K562 (cell line): ENCODE results near the gene DAGLA. TPM values are rescaled to one million over a fixed set of nuclear protein-coding genes. Genes with fewer than 3 reads are reported as not detected.

ENCODE experiments used
- ATAC-seq: fragments of 200-7000 bp; cut with Tn5 transposase; 3 replicates; pipeline ENCODE4 v1.9.1; 2020; ENCODE audit warnings: moderate library complexity
- BruUV-seq: library from RNA; stranded (reverse); fragments of 400-500 nt; replicated peaks from 2 replicates; lab custom pipeline; 2021; lab: Mats Ljungman, UMichigan
- CTCF ChIA-PET: fragments of 300-600 bp; formaldehyde crosslinking; extraction: SDS; loops from one replicate; lab custom pipeline; 2021; ENCODE audit warnings: low intra/inter-chr PET ratio; lab: Yijun Ruan, JAX
- POLR2A ChIA-PET: fragments of 300-600, 350-650 bp; sonication (Branson Sonifier 250); formaldehyde crosslinking; extraction: SDS; loops from one replicate; lab custom pipeline; 2021; ENCODE audit warnings: antibody characterized with exemption, inconsistent platforms; lab: Yijun Ruan, JAX
- DNase-seq, 4 experiments: peaks; one replicate each; pipeline versions ENCODE4 v3.0.0 to v3.0.0-alpha.2; 2011 to 2018; ENCODE audit warnings: low spot score in 3 of 4, mixed read lengths in 3 of 4; ENCODE audit errors: extremely low read depth in 1 of 4
- FAIRE-seq: peaks from 2 replicates; lab custom pipeline; 2011; peaks lifted over from hg19 to GRCh38; lab: Jason Lieb, UNC
- H2AFZ ChIP-seq: 2 replicates; pipeline ENCODE4 v1.6.0; 2011; ENCODE audit warnings: low read depth, low read length, control low read depth, inconsistent platforms
- H3K27ac ChIP-seq: fragments of 200-600 bp; 3 replicates; pipeline ENCODE4 v1.8.0; 2011; ENCODE audit warnings: low read depth, mild to moderate bottlenecking, control low read depth, inconsistent platforms, low read length, moderate library complexity, mixed read lengths; ENCODE audit errors: extremely low read depth
- H3K27me3 ChIP-seq, 2 experiments: fragments of 300-600 bp in 1 of 2; 2 replicates in 1 of 2; 3 replicates in 1 of 2; pipeline versions ENCODE4 v1.6.0 to v1.8.0; 2011; ENCODE audit warnings: inconsistent platforms in 2 of 2, low read length in 2 of 2, mild to moderate bottlenecking in 1 of 2, mixed read lengths in 1 of 2, moderate library complexity in 1 of 2; ENCODE audit not compliant: control insufficient read depth in 2 of 2, insufficient read depth in 2 of 2
- H3K36me3 ChIP-seq: fragments of 300-600 bp; 3 replicates; pipeline ENCODE4 v1.8.0; 2011; ENCODE audit warnings: mild to moderate bottlenecking, low read length, inconsistent platforms; ENCODE audit not compliant: control insufficient read depth, insufficient read depth
- H3K4me1 ChIP-seq, 2 experiments: fragments of 200-600 bp in 1 of 2; replicated peaks in 1 of 2; 2 replicates in 1 of 2; 3 replicates in 1 of 2; pipeline versions ENCODE4 v1.5.1 to v1.8.0; 2011; ENCODE audit warnings: inconsistent platforms in 2 of 2, low read length in 2 of 2, mild to moderate bottlenecking in 1 of 2, mixed read lengths in 1 of 2, moderate library complexity in 1 of 2; ENCODE audit not compliant: control insufficient read depth in 2 of 2, insufficient read depth in 2 of 2
- H3K4me2 ChIP-seq: 2 replicates; pipeline ENCODE4 v1.6.1; 2011; ENCODE audit warnings: low read length, control low read depth, inconsistent platforms, mixed read lengths; ENCODE audit not compliant: insufficient read depth
- H3K4me3 ChIP-seq: fragments of 200-600 bp; sonication (generic), shearing (Covaris generic); 2 replicates; pipeline ENCODE4 v1.5.1; 2016; ENCODE audit warnings: control low read depth, inconsistent platforms
- H3K79me2 ChIP-seq: fragments of 200-600 bp; 3 replicates; pipeline ENCODE4 v1.8.0; 2011; ENCODE audit warnings: low read length, inconsistent platforms; ENCODE audit not compliant: control insufficient read depth, insufficient read depth
- H3K9ac ChIP-seq, 2 experiments: 2 replicates each; pipeline versions ENCODE4 v1.6.0 to v1.6.1; 2011; ENCODE audit warnings: low read depth in 2 of 2, low read length in 2 of 2, control low read depth in 1 of 2, inconsistent platforms in 1 of 2, mild to moderate bottlenecking in 1 of 2, mixed read lengths in 1 of 2; ENCODE audit not compliant: insufficient read depth in 1 of 2
- H3K9me1 ChIP-seq: one replicate; pipeline ENCODE4 v1.6.0; 2011; ENCODE audit warnings: inconsistent platforms, mild to moderate bottlenecking, low read length, moderate library complexity; ENCODE audit not compliant: control insufficient read depth, insufficient read depth
- H3K9me3 ChIP-seq: replicated peaks from 2 replicates; pipeline ENCODE4 v1.5.1; 2011; ENCODE audit warnings: low read depth, low read length, inconsistent platforms; ENCODE audit not compliant: control insufficient read depth, insufficient read depth
- H4K20me1 ChIP-seq: replicated peaks from 2 replicates; pipeline ENCODE4 v1.6.1; 2011; ENCODE audit warnings: low read length, inconsistent platforms, mixed read lengths; ENCODE audit not compliant: control insufficient read depth, insufficient read depth
- ADNP ChIP-seq: fragments of 200-800 bp; sonication (Bioruptor generic); IDR thresholded peaks from 2 replicates; pipeline ENCODE4 v1.6.1; 2016; ENCODE audit warnings: missing genetic modification characterization, missing compliant biosample characterization
- CREM ChIP-seq: IDR thresholded peaks from 2 replicates; pipeline ENCODE4 v1.6.1; 2014; ENCODE audit warnings: antibody characterized with exemption, low read depth
- FOS ChIP-seq: IDR thresholded peaks from 3 replicates; pipeline ENCODE4 v1.6.1; 2011; ENCODE audit not compliant: insufficient read length; ENCODE audit errors: extremely low read depth
- FUS ChIP-seq: fragments of 200-400 bp; formaldehyde crosslinking; optimal IDR thresholded peaks from 2 replicates; pipeline ENCODE3; 2017; ENCODE audit warnings: low read depth, low read length
- KDM4B ChIP-seq, 2 experiments: fragments of 450-650 bp in 1 of 2; sonication (generic) in 1 of 2; IDR thresholded peaks; 2 replicates each; pipeline ENCODE4 v1.6.1; 2016 to 2017; ENCODE audit warnings: borderline replicate concordance in 2 of 2, antibody characterized with exemption in 1 of 2, low read depth in 1 of 2, mild to moderate bottlenecking in 1 of 2
- NCOA6 ChIP-seq: fragments of 450-650 bp; IDR thresholded peaks from 2 replicates; pipeline ENCODE4 v1.6.1; 2017; ENCODE audit warnings: mild to moderate bottlenecking
- NFRKB ChIP-seq: fragments of 450-650 bp; IDR thresholded peaks from 2 replicates; pipeline ENCODE4 v1.6.1; 2016; ENCODE audit warnings: low read depth
- SIRT6 ChIP-seq: IDR thresholded peaks from one replicate; pipeline ENCODE4 v1.6.1; 2012; ENCODE audit warnings: low read depth, mild to moderate bottlenecking, control low read depth, inconsistent platforms, low read length, moderate library complexity
- TCF15 ChIP-seq: fragments of 250-450 bp; sonication (Bioruptor Pico); IDR thresholded peaks from 2 replicates; pipeline ENCODE4 v1.8.0; 2022; ENCODE audit warnings: moderate library complexity, mild to moderate bottlenecking, inconsistent platforms
- WGBS: fragments of 100-300 bp; shearing (Covaris generic); methylation state at CpG from one replicate; pipeline ENCODE4 v1.1.6; 2016; ENCODE audit warnings: low coverage, mixed read lengths; ENCODE audit not compliant: insufficient coverage; ENCODE audit errors: missing lambda C conversion rate; 5-methylcytosine and 5-hydroxymethylcytosine counted together
- in situ Hi-C: fragments of 300-500 bp; cut with MboI; formaldehyde crosslinking; loops from 4 replicates; pipeline ENCODE4 v1.15.0; 2018; ENCODE audit warnings: inconsistent platforms, mixed read lengths
- intact Hi-C: fragments of 100-400 bp; cut with micrococcal nuclease; formaldehyde crosslinking; loops from 2 replicates; pipeline ENCODE4 v1.14.2; 2022
- polyA plus RNA-seq, 8 experiments: library from polyadenylated mRNA; depleted of rRNA in 4 of 8; stranded (reverse) in 5 of 8; unstranded in 3 of 8; fragments of >200 nt; fragmentation: Nextera tagmentation in 2 of 8; fragmentation: Illumina TruSeq in 1 of 8; extraction: Ambion mirVana in 2 of 8; extraction: Trizol in 1 of 8; gene quantifications; 2 replicates each; pipeline versions ENCODE4 v1.2.1 to v1.2.3, GENCODE V29; 2011 to 2014; ENCODE audit warnings: inconsistent platforms in 1 of 8, missing spikeins in 1 of 8
- total RNA-seq, 7 experiments: library from RNA; depleted of rRNA in 6 of 7; stranded (reverse); fragments of >200 nt in 6 of 7; fragmentation: Illumina TruSeq in 2 of 7; extraction: Trizol in 2 of 7; gene quantifications; 2 replicates each; pipeline versions ENCODE4 v1.2.1 to v1.2.3, GENCODE V29; 2011 to 2021; ENCODE audit warnings: low replicate concordance in 1 of 7
- TF ChIP-seq, protein P1 (sequence below): fragments of 250-450 bp; sonication (Bioruptor Pico); IDR thresholded peaks from 2 replicates; pipeline ENCODE4 v1.4.0; 2020; ENCODE audit warnings: mild to moderate bottlenecking
- TF ChIP-seq, protein P2 (sequence below): fragments of 450-650 bp; conservative IDR thresholded peaks from 2 replicates; pipeline ENCODE4 v1.6.1; 2016; ENCODE audit warnings: missing genetic modification characterization, low read depth, mild to moderate bottlenecking, control low read depth, missing compliant biosample characterization
- TF ChIP-seq, protein P3 (sequence below): fragments of 450-650 bp; IDR thresholded peaks from 2 replicates; pipeline ENCODE4 v1.6.1; 2016; ENCODE audit warnings: borderline replicate concordance
- TF ChIP-seq, protein P4 (sequence below): fragments of 450-650 bp; formaldehyde crosslinking; IDR thresholded peaks from 2 replicates; pipeline ENCODE4 v1.4.0; 2020; ENCODE audit warnings: mild to moderate bottlenecking, moderate library complexity

DAGLA gene
- total and polyA plus RNA-seq, 9 of the 15 experiments (the other 6 are each of a cell fraction or from before 2014, with no cell fraction given) = 0.03 to 0.16 (median 0.04) TPM; not detected in 4

DNA sequence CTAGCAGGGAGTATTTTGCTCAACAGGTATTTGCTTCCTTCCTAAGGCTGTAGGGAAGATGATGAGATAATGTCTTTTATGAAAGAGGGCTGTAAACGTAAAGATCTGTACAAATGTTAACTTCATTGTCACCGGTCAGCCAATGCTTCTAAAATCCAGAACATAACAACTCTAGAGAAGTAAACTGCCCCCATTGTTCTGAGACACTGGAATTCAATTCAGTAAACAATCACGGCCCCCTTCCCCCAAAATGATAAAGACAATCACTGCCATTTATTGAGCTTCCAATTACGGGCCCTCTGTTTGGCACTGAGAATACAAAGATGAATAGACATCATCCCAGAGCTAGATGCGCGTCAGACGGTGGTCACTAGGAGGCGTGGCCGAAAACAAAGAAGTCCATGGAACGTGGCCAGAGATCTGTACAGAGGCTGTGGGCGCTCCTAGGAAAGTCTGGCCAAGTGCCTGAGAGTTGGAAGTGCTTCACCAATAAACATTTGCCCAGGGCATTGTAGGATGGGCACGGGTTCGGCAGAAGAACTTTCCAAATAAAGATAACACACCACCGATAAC, 111.6 kb downstream of the DAGLA start:
- H3K4me1 ChIP-seq = peaks cover 14 to 16% of the 10 kb centered on the region in 2 experiments; a peak in 4 of 5 replicates
- no peaks in the 10 kb centered on the region for H3K9me1 ChIP-seq
- BruUV-seq = TSS peak; percentile 82
- intact Hi-C loops = loop anchor here (1.0 kb wide), 1 partner anchor 42 kb away; no protein-coding TSS in a partner anchor
- peak overlapping the region; percentile 97 for H3K4me2 ChIP-seq
- CTCF ChIA-PET = no interaction called here
- no peaks in the 10 kb centered on the region; the same call in 1 of the 2 replicates for H4K20me1 ChIP-seq
- ATAC-seq (peak; percentile 72), DNase-seq (peak; percentile 52 to 84 (median 63)), FAIRE-seq (peak; percentile 79)
- in situ Hi-C loops = loop anchor here (5.0 kb wide), 1 partner anchor 45 kb away; no protein-coding TSS in a partner anchor
- H3K79me2 ChIP-seq = peaks cover 71% of the 10 kb centered on the region
- WGBS = 3% methylated on average over 14 of the region's 14 CpGs
- H3K27me3 ChIP-seq = no peaks in the 10 kb centered on the region
- H3K9ac ChIP-seq = peak overlapping the region; percentile 100
- H3K9me3 ChIP-seq = no peaks in the 10 kb centered on the region
- peaks cover 73% of the 10 kb centered on the region for H3K36me3 ChIP-seq
- H2AFZ ChIP-seq = peak overlapping the region; percentile 99
- H3K4me3 ChIP-seq = peak overlapping the region; percentile 83
- peak overlapping the region; percentile 100 for H3K27ac ChIP-seq
- POLR2A ChIA-PET = interaction anchor here (0.6 to 3.0 kb wide), 27 partner anchors 9 to 393 kb away, joined by 3 to 23 read pairs (median 6); partner anchors contain the start of genes BEST1, FADS1 and FTH1
- TF ChIP-seq NCOA6 (no peak), FOS (no peak), NFRKB (no peak), CREM (peak; percentile 71), ADNP (no peak), KDM4B (IDR thresholded peaks at IDR 0.05; ENCODE audit: borderline replicate concordance in 2 of 2, low read depth in 1 of 2) (no peak), SIRT6 (no peak), TCF15 (CRISPR knock-in tag) (no peak), FUS (no peak)
- TF ChIP-seq, protein P1, sequence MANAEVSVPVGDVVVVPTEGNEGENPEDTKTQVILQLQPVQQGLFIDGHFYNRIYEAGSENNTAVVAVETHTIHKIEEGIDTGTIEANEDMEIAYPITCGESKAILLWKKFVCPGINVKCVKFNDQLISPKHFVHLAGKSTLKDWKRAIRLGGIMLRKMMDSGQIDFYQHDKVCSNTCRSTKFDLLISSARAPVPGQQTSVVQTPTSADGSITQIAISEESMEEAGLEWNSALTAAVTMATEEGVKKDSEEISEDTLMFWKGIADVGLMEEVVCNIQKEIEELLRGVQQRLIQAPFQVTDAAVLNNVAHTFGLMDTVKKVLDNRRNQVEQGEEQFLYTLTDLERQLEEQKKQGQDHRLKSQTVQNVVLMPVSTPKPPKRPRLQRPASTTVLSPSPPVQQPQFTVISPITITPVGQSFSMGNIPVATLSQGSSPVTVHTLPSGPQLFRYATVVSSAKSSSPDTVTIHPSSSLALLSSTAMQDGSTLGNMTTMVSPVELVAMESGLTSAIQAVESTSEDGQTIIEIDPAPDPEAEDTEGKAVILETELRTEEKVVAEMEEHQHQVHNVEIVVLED (CRISPR knock-in tag) = no peak
- TF ChIP-seq, protein P2, sequence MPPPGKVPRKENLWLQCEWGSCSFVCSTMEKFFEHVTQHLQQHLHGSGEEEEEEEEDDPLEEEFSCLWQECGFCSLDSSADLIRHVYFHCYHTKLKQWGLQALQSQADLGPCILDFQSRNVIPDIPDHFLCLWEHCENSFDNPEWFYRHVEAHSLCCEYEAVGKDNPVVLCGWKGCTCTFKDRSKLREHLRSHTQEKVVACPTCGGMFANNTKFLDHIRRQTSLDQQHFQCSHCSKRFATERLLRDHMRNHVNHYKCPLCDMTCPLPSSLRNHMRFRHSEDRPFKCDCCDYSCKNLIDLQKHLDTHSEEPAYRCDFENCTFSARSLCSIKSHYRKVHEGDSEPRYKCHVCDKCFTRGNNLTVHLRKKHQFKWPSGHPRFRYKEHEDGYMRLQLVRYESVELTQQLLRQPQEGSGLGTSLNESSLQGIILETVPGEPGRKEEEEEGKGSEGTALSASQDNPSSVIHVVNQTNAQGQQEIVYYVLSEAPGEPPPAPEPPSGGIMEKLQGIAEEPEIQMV (tag) = no peak
- TF ChIP-seq, protein P3, sequence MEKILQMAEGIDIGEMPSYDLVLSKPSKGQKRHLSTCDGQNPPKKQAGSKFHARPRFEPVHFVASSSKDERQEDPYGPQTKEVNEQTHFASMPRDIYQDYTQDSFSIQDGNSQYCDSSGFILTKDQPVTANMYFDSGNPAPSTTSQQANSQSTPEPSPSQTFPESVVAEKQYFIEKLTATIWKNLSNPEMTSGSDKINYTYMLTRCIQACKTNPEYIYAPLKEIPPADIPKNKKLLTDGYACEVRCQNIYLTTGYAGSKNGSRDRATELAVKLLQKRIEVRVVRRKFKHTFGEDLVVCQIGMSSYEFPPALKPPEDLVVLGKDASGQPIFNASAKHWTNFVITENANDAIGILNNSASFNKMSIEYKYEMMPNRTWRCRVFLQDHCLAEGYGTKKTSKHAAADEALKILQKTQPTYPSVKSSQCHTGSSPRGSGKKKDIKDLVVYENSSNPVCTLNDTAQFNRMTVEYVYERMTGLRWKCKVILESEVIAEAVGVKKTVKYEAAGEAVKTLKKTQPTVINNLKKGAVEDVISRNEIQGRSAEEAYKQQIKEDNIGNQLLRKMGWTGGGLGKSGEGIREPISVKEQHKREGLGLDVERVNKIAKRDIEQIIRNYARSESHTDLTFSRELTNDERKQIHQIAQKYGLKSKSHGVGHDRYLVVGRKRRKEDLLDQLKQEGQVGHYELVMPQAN = 0 out of 2 replicates have a peak, but pooled peaks have one; percentile 11
- TF ChIP-seq, protein P4, sequence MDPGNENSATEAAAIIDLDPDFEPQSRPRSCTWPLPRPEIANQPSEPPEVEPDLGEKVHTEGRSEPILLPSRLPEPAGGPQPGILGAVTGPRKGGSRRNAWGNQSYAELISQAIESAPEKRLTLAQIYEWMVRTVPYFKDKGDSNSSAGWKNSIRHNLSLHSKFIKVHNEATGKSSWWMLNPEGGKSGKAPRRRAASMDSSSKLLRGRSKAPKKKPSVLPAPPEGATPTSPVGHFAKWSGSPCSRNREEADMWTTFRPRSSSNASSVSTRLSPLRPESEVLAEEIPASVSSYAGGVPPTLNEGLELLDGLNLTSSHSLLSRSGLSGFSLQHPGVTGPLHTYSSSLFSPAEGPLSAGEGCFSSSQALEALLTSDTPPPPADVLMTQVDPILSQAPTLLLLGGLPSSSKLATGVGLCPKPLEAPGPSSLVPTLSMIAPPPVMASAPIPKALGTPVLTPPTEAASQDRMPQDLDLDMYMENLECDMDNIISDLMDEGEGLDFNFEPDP (CRISPR knock-in tag) = no peak
